Kidney (tissue), 14 donors: ENCODE data around the gene GPR27. TPM values are rescaled to one million over a fixed set of nuclear protein-coding genes. Genes with fewer than 3 reads are reported as not detected.

Experiments
- DNase-seq, 5 donors: peaks; one replicate each; pipeline ENCODE4 v3.0.0-alpha.2; 2013 to 2020
- FAIRE-seq: peaks from 2 replicates; lab custom pipeline; 2012; peaks lifted over from hg19 to GRCh38; lab: Jason Lieb, UNC
- H3K27ac ChIP-seq, 2 donors: one replicate each; pipeline ENCODE4 v1.7.0; 2013; ENCODE audit warnings: low read depth in 2 of 2, low read length in 2 of 2, inconsistent platforms in 1 of 2
- H3K27me3 ChIP-seq: one replicate; pipeline ENCODE4 v1.7.1; 2013; ENCODE audit warnings: low read length, inconsistent platforms; ENCODE audit not compliant: control insufficient read depth, insufficient read depth
- H3K36me3 ChIP-seq, 3 donors: one replicate each; pipeline versions ENCODE4 v1.7.0 to v1.7.1; 2013; ENCODE audit warnings: low read length in 3 of 3, control low read depth in 1 of 3, inconsistent platforms in 1 of 3; ENCODE audit not compliant: insufficient read depth in 3 of 3, control insufficient read depth in 2 of 3
- H3K4me1 ChIP-seq, 3 donors: one replicate each; pipeline versions ENCODE4 v1.7.0 to v1.7.1; 2013; ENCODE audit warnings: low read length in 3 of 3, inconsistent platforms in 1 of 3, low read depth in 1 of 3; ENCODE audit not compliant: control insufficient read depth in 2 of 3, insufficient read depth in 2 of 3
- H3K4me3 ChIP-seq, 3 donors: one replicate each; pipeline versions ENCODE4 v1.7.0 to v1.8.1; 2013; ENCODE audit warnings: low read length in 3 of 3, control low read depth in 1 of 3, inconsistent platforms in 1 of 3
- H3K9ac ChIP-seq, 3 donors: one replicate each; pipeline versions ENCODE4 v1.7.0 to v1.7.1; 2013; ENCODE audit warnings: low read length in 3 of 3, control low read depth in 1 of 3, inconsistent platforms in 1 of 3
- H3K9me3 ChIP-seq, 3 donors: one replicate each; pipeline versions ENCODE4 v1.7.0 to v1.7.1; 2013; ENCODE audit warnings: low read length in 3 of 3, control low read depth in 1 of 3, inconsistent platforms in 1 of 3; ENCODE audit not compliant: control insufficient read depth in 2 of 3, insufficient read depth in 1 of 3
- CTCF ChIP-seq: IDR thresholded peaks from 3 replicates; pipeline ENCODE4 v1.5.1; 2012; ENCODE audit warnings: mild to moderate bottlenecking, moderate library complexity, borderline replicate concordance; ENCODE audit not compliant: insufficient read depth; ENCODE audit errors: extremely low read depth
- intact Hi-C: fragments of 100-400 bp; cut with DNase I; formaldehyde crosslinking; loops from one replicate; pipeline ENCODE4 v1.11.1; 2022
- polyA plus RNA-seq: library from polyadenylated mRNA; stranded (reverse); fragments of 350-450 nt; fragmentation: Illumina TruSeq; extraction: RNeasy Lipid Tissue Mini Kit (QIAGEN cat#74804); gene quantifications from one replicate; pipeline ENCODE4 v1.2.3, GENCODE V29; 2014; ENCODE audit warnings: low read depth, low replicate concordance; ENCODE audit not compliant: insufficient read depth
- total RNA-seq: library from RNA; stranded (reverse); fragmentation: NEBNext Ultra II Directional; extraction: Animal tissue kit (Norgen Biotek cat#: 25700); gene quantifications from one replicate; pipeline ENCODE4 v1.2.1, GENCODE V29; 2021
- donor health status: control.
- donor health status: control.
- donor health status: control.
- donor health status: control.
- donor health status: control.
- donor health status: DM: yes; HTN: yes; CAD: no.
- donor health status: Normal renal cell carcinoma (clear cell type).

GPR27 gene
- total and polyA plus RNA-seq, 2 donors from 2014 or later: 5.5 to 17.9 TPM

- DNase-seq (no peak), FAIRE-seq (no peak)
- TF ChIP-seq CTCF: no peak
- no peaks in the 10 kb centered on the region for H3K36me3 ChIP-seq
- H3K4me3 ChIP-seq: no peak overlapping the region
- H3K27ac ChIP-seq: no peak overlapping the region
- no peaks in the 10 kb centered on the region for H3K27me3 ChIP-seq
- H3K4me1 ChIP-seq: peaks cover 0 to 3% (median 0%) of the 10 kb centered on the region in 3 donors
- H3K9ac ChIP-seq: no peak overlapping the region
- peaks cover 0 to 5% (median 0%) of the 10 kb centered on the region in 3 donors for H3K9me3 ChIP-seq
- intact Hi-C loops: no loop called here
Measured at GRCh38 chr3:71734881-71735280, 18.8 kb upstream of the GPR27 start.

GRCh38 chr3:71742621-71743020 lies 11.0 kb upstream of the GPR27 start:
- Histone ChIP-seq H3K27ac (no peak overlapping the region), H3K36me3 (no peaks in the 10 kb centered on the region), H3K4me1 (no peaks in the 10 kb centered on the region), H3K9me3 (peaks cover 0 to 12% (median 3%) of the 10 kb centered on the region in 3 donors), H3K27me3 (no peaks in the 10 kb centered on the region), H3K9ac (no peak overlapping the region), H3K4me3 (no peak overlapping the region)
- TF ChIP-seq CTCF: no peak
- intact Hi-C loops: no loop called here
- peak; percentile 25 for FAIRE-seq
- no peak for DNase-seq

- DNase-seq: no peak
- no peak for FAIRE-seq
- H3K36me3 ChIP-seq: no peaks in the 10 kb centered on the region
- peaks cover 0 to 12% (median 3%) of the 10 kb centered on the region in 3 donors for H3K9me3 ChIP-seq
- no peaks in the 10 kb centered on the region for H3K4me1 ChIP-seq
- H3K9ac ChIP-seq: no peak overlapping the region
- no peak overlapping the region for H3K4me3 ChIP-seq
- intact Hi-C loops: no loop called here
- no peak overlapping the region for H3K27ac ChIP-seq
- H3K27me3 ChIP-seq: no peaks in the 10 kb centered on the region
- no peak for TF ChIP-seq CTCF
Measured at GRCh38 chr3:71744738-71745137, 8.9 kb upstream of the GPR27 start.

- FAIRE-seq: no peak
- Histone ChIP-seq H3K27me3 (peaks cover 17% of the 10 kb centered on the region), H3K27ac (no peak overlapping the region), H3K4me1 (peaks cover 0 to 4% (median 0%) of the 10 kb centered on the region in 3 donors), H3K9me3 (no peaks in the 10 kb centered on the region), H3K36me3 (no peaks in the 10 kb centered on the region), H3K4me3 (no peak overlapping the region), H3K9ac (no peak overlapping the region)
- intact Hi-C loops: no loop called here
- no peak for DNase-seq
- no peak for TF ChIP-seq CTCF
Measured at GRCh38 chr3:71751602-71752001, 2.1 kb upstream of the GPR27 start.
